MM.1S (cell line): ENCODE data around the gene CASP10.

Experiments
- DNase-seq: peaks from one replicate; pipeline ENCODE4 v3.0.0-alpha.2; 2015
- H2AFZ ChIP-seq: fragments of 300-600 bp; sonication (generic); 2 replicates; pipeline ENCODE4 v1.6.0; 2016; ENCODE audit warnings: antibody characterized with exemption, low read length
- H3F3A ChIP-seq: fragments of 300-600 bp; sonication (generic); 2 replicates; pipeline ENCODE4 v1.6.1; 2016; ENCODE audit warnings: mild to moderate bottlenecking, antibody characterized with exemption, low read length, moderate library complexity, mixed read lengths; ENCODE audit not compliant: insufficient read depth
- H3K27ac ChIP-seq: fragments of 300-600 bp; sonication (generic); 2 replicates; pipeline ENCODE4 v1.5.1; 2016; ENCODE audit warnings: mild to moderate bottlenecking, low read length
- H3K27me3 ChIP-seq: fragments of 300-600 bp; sonication (generic); replicated peaks from 2 replicates; pipeline ENCODE4 v1.6.0; 2016; ENCODE audit warnings: low read length; ENCODE audit not compliant: insufficient read depth
- H3K36me3 ChIP-seq: fragments of 300-600 bp; sonication (generic); replicated peaks from 2 replicates; pipeline ENCODE4 v1.6.1; 2016; ENCODE audit warnings: mild to moderate bottlenecking, low read length, mixed read lengths; ENCODE audit not compliant: insufficient read depth
- H3K4me1 ChIP-seq: fragments of 300-600 bp; sonication (generic); 2 replicates; pipeline ENCODE4 v1.6.1; 2016; ENCODE audit warnings: low read length, mixed read lengths
- H3K4me2 ChIP-seq: fragments of 300-600 bp; sonication (generic); 2 replicates; pipeline ENCODE4 v1.6.0; 2016; ENCODE audit warnings: low read depth, low read length
- H3K4me3 ChIP-seq: fragments of 300-600 bp; sonication (generic); 2 replicates; pipeline ENCODE4 v1.5.1; 2016; ENCODE audit warnings: low read length, mixed read lengths
- H3K79me2 ChIP-seq: fragments of 300-600 bp; sonication (generic); 2 replicates; pipeline ENCODE4 v1.6.1; 2016; ENCODE audit warnings: mixed run types, low read length, mixed read lengths
- H3K9ac ChIP-seq: fragments of 300-600 bp; sonication (generic); 2 replicates; pipeline ENCODE4 v1.6.1; 2016; ENCODE audit warnings: low read length, mixed read lengths
- H3K9me2 ChIP-seq: fragments of 300-600 bp; sonication (generic); replicated peaks from 2 replicates; pipeline ENCODE4 v1.6.1; 2016; ENCODE audit warnings: mild to moderate bottlenecking, low read length, mixed read lengths; ENCODE audit not compliant: insufficient read depth
- H3K9me3 ChIP-seq: fragments of 300-600 bp; sonication (generic); replicated peaks from 2 replicates; pipeline ENCODE4 v1.6.1; 2016; ENCODE audit warnings: mild to moderate bottlenecking, low read length, mixed read lengths; ENCODE audit not compliant: insufficient read depth
- H4K20me1 ChIP-seq: fragments of 300-600 bp; sonication (generic); 2 replicates; pipeline ENCODE4 v1.6.1; 2016; ENCODE audit warnings: mild to moderate bottlenecking, low read length, moderate library complexity, mixed read lengths; ENCODE audit not compliant: insufficient read depth
- CTCF ChIP-seq: fragments of 300-600 bp; sonication (generic); IDR thresholded peaks from 2 replicates; pipeline ENCODE4 v1.5.1; 2016; ENCODE audit warnings: antibody characterized with exemption, low read length, mixed read lengths
- EZH2 ChIP-seq: fragments of 300-600 bp; sonication (generic); optimal IDR thresholded peaks from 2 replicates; pipeline ENCODE3; 2017; ENCODE audit warnings: low read depth, mild to moderate bottlenecking, antibody characterized with exemption, low read length, mixed read lengths
- EZH2phosphoT487 ChIP-seq: fragments of 300-600 bp; sonication (generic); IDR thresholded peaks from 2 replicates; pipeline ENCODE4 v1.6.1; 2018; ENCODE audit warnings: antibody characterized with exemption, low read length

The CASP10 gene

GRCh38 chr2:201219328-201220096 is 36.6 kb downstream of the CASP10 start:
- Histone ChIP-seq H3K9ac (peak overlapping the region; percentile 52; the same call in 1 of the 2 replicates), H3K9me3 (no peaks in the 10 kb centered on the region), H3K79me2 (peaks cover 46% of the 10 kb centered on the region), H3K4me1 (peaks cover 71% of the 10 kb centered on the region), H3K27me3 (no peaks in the 10 kb centered on the region), H3K27ac (peak overlapping the region; percentile 93), H3K4me3 (no peak overlapping the region), H3K4me2 (peak overlapping the region; percentile 53), H3K36me3 (peaks cover 6% of the 10 kb centered on the region; the same call in 1 of the 2 replicates), H3F3A (peaks cover 82% of the 10 kb centered on the region), H3K9me2 (no peaks in the 10 kb centered on the region), H4K20me1 (no peaks in the 10 kb centered on the region), H2AFZ (no peak overlapping the region)
- DNase-seq: no peak
- TF ChIP-seq EZH2phosphoT487: no peak
- TF ChIP-seq CTCF: no peak
- no peak for TF ChIP-seq EZH2

- 0 out of 2 replicates have a peak overlapping the region, but pooled peaks have one; percentile 5 for H3K4me3 ChIP-seq
- peak overlapping the region; percentile 52 for H3K9ac ChIP-seq
- no peaks in the 10 kb centered on the region for H4K20me1 ChIP-seq
- H3K27ac ChIP-seq: peak overlapping the region; percentile 93
- H3K27me3 ChIP-seq: no peaks in the 10 kb centered on the region
- TF ChIP-seq EZH2: no peak
- TF ChIP-seq CTCF: no peak
- TF ChIP-seq EZH2phosphoT487: no peak
- H3K4me1 ChIP-seq: peaks cover 71% of the 10 kb centered on the region
- H3F3A ChIP-seq: peaks cover 81% of the 10 kb centered on the region
- peaks cover 6% of the 10 kb centered on the region; the same call in 1 of the 2 replicates for H3K36me3 ChIP-seq
- H3K4me2 ChIP-seq: peak overlapping the region; percentile 53
- H3K9me3 ChIP-seq: no peaks in the 10 kb centered on the region
- H3K79me2 ChIP-seq: peaks cover 51% of the 10 kb centered on the region
- H3K9me2 ChIP-seq: no peaks in the 10 kb centered on the region
- peak; percentile 66 for DNase-seq
- H2AFZ ChIP-seq: no peak overlapping the region
These were observed 37.2 kb downstream of the CASP10 start for GRCh38 chr2:201220102-201220570.

- Histone ChIP-seq H3K9me3 (no peaks in the 10 kb centered on the region), H3F3A (peaks cover 65% of the 10 kb centered on the region), H3K79me2 (peaks cover 28% of the 10 kb centered on the region), H3K9me2 (no peaks in the 10 kb centered on the region), H4K20me1 (no peaks in the 10 kb centered on the region), H3K4me2 (peak overlapping the region; percentile 81), H3K4me3 (peak overlapping the region; percentile 36), H3K36me3 (no peaks in the 10 kb centered on the region; the same call in 1 of the 2 replicates), H2AFZ (no peak overlapping the region), H3K9ac (peak overlapping the region; percentile 58), H3K27ac (peak overlapping the region; percentile 93), H3K4me1 (peaks cover 65% of the 10 kb centered on the region), H3K27me3 (no peaks in the 10 kb centered on the region)
- DNase-seq: peak; percentile 77
- no peak for TF ChIP-seq CTCF
- TF ChIP-seq EZH2phosphoT487: no peak
- TF ChIP-seq EZH2: no peak
These were observed 40.4 kb downstream of the CASP10 start for GRCh38 chr2:201223089-201224073.
